GM18909 (cell line): ENCODE results near the gene SPTB.

ENCODE experiments used
- ATAC-seq: cut with Tn5 transposase; IDR thresholded peaks from one replicate; pipeline ENCODE4 v1.9.1; 2021; ENCODE audit warnings: mild to moderate bottlenecking; ENCODE audit not compliant: unreplicated experiment, poor library complexity

The SPTB gene

DNA sequence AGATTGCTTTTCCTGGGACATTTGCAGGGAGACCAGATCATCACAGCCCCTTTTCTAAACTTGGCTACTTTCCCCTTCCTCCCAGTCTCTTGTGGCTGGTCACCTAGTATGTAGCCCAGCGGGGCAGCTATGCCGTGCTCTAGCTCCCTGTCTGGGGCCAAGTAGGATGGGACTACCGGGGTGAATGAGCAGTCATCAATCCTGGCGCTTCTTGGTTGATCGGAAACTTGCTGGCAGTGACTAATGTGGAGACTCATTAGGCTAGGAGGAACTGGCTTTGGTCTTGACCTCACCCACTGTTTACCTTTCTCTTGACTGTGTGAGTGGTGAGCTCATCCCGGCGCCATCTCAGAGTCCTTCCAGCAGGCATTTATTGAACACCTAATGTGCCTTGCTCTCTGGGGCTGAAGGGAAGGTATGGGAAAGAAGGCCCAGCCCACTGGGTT lies 159.6 kb downstream of the SPTB start:
- ATAC-seq = no peak

DNA sequence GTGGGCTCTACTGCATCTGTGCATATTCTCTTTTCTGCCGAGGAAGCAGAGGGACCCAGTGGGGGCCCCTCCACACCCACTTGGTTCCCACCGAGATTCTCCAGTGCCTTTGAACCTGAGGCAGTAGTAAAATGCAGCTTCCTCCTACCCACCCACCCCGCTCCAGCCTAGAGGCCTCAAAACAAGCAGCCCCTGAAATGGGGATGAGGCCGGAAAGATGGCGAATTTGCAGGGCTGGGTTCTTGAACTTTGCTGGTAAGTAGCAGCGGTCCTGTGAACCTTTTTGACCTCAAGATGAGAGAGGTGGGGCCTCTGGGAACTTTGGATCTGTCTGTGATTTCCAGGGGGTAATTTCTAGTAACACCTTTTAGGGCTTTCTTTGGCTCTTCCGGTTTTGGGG lies 160.1 kb downstream of the SPTB start:
- no peak for ATAC-seq

DNA sequence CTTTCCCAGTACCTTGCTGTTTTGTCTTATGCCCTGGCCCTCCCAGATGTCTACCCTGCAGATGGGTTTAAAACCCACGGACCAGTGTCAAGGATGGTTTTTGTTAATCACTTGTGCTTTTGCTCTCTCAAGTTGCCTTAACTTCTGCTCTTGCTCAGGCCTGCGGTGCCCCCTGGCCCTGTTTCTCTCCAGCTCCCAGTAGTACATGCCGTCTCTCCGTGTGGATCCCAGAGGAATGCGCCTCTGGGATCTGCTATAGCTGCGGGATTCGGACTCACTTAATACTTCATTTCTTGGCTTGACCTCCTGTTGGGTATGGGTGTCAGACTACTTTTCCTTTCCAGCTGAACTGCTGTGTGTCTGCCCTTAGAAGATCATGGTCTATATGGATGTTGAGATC lies 160.9 kb downstream of the SPTB start:
- ATAC-seq = no peak

DNA sequence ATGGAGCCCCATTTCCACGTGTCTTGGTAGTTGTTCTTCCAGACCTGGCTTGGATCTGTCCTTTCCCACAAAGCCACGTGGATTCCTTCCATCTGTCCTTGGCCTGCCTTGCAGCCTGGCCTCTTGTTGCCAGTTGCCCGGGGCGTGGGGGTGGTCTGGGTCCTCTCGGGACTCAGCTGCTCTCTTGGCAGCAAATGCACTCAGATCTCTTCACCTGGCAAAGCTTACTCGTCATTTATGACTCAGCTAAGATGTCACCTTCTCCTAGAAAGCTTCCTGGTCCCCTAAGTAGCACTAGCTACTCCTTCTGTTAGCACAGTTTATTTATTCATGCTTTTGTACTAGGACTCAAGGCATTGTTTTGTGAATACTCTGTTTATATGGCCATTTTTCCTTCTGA lies 161.8 kb downstream of the SPTB start:
- ATAC-seq = no peak

DNA sequence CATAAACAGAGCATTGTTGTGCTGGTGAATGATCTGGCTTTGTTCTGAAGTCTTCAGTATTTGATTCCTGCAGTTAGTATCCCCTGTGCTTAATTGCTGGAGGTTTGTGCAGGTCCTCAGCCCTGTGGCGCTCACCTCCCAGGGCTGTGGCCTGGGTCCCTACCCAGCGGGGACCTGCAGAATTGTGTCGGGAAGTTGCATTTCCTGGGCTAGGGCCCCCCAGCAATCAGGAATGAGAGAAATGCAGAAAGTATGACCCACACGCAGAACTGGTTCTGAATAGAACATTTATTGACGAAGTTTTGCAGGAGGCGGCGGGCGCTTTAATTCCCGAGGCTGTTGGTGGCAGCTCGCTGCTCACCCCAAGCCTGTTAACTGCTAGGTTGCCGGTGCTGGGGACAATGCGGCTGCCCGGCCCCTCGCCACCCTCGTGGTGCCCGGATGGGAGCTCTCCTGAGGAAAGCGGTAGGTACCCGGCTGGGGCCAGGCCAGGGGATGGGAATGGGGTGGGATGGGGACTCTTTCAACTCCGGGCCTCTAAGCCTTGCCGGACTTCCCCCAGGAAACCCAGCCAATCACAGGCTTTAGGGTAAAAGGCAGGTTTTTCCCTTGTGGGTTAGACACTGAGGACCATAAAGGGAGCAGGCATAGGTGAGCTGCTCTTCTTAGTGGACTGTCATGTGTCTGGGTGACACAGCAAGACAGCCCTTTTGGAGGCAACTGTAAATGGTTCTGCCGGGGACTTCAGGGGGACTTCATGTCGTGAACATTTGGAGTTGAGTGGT lies 163.9 kb downstream of the SPTB start:
- no peak for ATAC-seq

DNA sequence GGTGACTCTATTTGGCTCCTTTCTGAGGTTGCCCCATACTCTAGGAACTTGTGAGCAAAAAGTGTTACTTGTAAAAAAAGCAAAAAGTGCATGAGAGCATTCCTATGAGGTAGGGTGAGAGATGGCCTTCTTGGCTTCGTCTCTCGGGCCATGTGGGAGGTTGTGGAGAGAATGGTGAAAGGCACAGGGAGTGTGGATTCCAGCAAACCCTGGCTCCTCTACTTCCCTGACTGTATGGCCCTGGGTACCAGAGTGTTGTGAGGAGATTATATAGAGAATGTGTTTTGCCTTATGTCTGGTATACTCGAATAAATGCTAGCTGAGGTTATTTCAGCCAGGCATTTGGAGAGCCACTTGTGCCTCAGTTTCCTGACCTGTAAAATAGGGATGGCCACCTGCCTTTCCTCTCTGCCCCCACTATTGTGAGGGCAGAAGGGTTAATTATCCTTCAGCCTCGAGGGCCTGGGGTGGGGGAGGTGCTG lies 164.5 kb downstream of the SPTB start:
- ATAC-seq = no peak

DNA sequence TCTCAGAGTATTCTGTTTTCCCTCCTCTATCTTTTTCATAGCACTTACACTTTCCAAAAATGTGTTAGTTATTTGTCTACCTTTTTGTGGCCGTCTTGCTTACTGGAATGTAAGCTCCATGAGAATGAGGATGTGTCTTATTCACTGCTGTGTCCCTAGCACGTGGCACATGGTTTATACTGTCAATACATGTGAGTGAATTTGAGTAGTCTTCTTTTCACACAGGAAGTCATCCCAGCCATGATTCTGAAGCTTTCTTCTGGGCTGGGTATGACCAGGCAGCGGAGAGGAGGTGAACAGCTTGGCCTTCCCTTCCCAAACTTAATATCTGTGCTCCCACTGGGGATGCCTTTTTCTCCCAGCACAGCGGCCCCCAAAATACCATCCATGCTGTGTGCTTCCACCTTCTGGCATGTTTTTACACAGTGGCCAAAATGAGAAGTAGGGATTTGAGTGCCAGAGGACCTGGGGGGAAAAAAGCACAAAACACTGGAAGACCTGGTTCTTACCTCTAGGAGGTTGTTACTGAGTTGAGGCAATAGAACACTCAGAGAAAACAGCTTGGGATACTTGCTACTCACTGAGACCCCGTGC lies 165.2 kb downstream of the SPTB start:
- ATAC-seq = no peak

DNA sequence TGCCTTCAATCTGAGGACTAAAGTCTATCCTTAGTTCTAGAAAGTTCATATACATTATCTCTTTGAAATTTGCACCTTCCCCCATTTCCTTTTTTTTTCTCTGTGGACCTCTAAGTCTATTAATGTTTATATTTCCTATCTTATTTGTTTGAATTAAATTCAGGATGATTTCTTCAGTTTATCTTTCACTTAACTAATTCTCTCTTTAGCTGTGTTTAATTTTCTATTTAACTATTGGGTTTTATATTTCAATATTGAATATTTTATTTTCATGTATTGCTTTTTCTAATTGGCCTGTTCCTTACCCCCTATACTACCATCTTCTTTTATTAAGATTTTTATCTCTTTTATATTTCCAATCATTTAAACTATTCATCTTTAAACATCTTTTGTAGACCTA lies 166.0 kb downstream of the SPTB start:
- no peak for ATAC-seq

DNA sequence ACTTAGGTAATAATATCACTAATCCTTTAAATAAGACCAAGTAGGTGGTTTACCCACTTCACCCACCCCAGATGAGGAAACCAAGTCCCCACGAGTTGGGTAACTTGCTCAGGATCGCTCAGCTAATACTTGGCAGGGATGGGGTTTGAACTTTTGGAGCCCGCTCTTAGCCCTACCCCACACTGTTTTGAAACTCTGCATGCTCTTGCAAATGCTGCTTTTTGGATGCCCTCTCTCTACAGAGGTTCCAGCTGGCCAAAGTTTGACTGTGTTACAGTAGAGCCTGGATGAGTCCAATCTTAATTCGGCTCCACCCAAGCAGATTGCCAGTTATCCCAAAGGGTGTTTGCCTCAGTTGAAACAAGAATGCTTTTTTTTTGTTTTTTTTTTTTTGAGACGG lies 168.7 kb downstream of the SPTB start:
- ATAC-seq = no peak

DNA sequence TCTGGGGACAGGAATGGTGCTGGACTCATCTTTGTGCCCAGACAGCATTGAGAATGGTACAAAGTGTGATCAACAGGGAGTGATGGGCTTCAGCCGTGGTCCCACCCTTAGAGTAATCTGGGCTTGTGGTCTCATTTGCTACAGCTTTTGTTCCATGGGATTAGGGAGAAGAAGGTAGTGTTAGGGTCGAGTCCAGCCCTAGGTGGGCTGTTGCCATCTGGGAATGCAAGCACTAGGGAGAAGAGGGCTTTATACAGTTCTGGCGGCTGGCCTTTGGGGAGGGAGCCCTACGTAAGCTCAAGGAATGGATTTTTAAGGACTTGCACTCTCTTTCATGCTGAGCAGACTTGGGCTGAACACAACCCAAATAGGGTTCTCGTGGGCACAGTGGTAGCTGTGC lies 170.6 kb downstream of the SPTB start:
- no peak for ATAC-seq

DNA sequence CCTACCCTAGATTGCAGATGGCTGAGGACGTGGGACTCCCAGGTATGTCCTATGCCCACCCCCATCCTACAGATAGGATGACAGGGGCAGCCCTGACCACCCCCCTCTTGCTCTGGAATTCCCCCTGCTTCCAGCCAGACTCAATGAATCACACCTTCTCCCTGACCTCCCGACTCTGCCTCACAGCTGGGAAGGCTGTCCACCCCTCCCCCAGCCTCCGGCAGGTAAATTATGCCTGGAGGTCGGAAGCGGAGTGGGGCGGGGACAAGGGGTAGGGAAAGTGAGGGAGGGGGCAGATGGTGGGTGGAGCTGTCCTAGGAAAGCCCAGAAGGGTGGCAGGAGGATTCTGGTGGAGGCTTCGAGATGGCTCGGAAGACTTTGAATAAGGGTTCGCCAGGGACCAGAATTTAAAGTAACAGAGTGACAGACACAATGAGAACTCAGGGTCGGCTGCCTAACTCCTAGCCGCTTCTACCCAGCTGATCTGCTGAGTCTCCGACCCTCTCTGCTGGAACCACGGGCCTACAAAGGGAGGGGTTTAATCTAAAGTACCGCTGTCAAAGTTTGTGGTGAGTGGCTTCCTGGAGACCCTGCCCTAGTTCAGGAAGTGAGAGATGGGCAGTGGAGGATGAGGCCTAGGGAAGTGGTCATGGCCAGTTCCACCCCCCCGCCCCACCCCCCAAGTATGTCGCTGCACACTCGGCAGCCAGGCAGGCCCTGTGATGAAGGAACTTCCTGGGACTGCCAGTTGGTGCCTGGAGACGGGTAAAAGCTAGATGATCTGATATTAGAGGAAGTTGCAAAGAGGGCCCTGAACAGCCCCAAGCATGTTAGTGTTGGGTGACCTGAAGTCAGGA lies 171.3 kb downstream of the SPTB start:
- ATAC-seq = no peak

DNA sequence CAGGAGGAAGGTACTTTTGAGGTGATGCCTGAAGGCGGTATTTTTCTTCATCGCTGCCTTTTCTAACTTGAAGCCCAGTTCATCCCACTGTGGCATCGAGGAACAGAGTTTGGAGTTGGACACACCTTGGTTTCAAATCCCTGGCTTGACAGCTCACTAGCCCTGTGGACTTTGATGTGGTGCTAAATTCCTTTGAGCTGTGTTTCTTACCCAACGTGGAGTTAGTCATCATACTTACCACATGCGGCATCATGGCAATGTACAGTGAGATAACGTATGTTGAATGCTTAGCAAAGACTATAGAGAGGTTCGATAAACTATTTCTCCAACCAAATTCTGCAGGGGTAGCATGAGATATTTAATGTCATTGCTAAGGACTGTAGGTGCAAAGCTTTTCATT lies 172.0 kb downstream of the SPTB start:
- ATAC-seq = no peak

DNA sequence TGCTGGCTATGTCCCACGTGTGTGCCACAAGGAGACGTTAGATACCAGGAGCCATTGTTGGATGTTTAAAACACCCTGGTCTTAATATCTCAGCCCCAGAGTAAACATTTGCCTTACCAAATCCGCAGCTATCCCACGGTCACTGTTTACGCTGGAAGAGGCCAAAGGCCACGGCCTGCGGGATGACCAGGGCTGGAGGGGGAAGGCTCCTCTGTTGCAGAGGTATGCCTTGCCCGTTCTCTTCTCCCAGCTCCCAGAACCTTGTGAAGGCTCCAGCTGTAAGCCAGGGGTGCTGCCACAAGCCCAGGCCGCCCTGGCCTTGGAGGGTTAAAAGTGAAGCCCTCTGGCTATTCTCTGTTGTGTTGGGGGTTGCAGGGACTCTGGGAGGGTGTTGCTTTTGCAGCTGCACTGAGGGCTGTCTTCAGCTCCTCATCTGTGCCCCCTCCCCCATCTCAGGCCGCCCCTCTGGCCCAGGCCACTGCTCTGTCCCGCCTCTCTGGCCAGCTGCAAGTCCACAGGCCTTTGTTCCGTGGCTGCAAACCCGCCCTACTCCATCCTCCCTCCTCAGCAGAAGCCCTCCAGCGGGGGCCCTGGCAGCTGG lies 173.0 kb downstream of the SPTB start:
- no peak for ATAC-seq

DNA sequence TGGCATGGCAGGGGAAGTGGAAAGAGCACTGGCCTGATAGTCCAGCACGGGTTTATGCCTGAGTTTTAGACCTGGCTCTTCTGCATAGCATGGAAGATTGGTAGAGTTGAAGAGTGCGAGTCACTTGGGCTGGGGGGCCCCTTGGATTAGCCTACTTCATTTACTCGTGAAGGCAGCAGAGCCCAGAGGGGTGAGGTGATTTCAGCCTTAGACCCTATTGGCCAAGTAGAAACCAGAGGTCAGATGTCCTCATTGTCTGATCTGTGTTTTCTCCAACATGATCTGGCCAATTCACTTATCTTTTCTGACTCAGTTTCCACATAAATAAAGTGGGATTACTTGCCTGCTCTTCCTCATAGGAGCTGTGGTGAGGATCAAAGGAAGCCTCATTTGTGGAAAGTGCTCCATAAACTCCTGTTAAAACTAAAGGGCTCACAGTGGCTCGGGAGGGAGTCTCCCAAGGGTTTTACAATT lies 173.6 kb downstream of the SPTB start:
- ATAC-seq = no peak

DNA sequence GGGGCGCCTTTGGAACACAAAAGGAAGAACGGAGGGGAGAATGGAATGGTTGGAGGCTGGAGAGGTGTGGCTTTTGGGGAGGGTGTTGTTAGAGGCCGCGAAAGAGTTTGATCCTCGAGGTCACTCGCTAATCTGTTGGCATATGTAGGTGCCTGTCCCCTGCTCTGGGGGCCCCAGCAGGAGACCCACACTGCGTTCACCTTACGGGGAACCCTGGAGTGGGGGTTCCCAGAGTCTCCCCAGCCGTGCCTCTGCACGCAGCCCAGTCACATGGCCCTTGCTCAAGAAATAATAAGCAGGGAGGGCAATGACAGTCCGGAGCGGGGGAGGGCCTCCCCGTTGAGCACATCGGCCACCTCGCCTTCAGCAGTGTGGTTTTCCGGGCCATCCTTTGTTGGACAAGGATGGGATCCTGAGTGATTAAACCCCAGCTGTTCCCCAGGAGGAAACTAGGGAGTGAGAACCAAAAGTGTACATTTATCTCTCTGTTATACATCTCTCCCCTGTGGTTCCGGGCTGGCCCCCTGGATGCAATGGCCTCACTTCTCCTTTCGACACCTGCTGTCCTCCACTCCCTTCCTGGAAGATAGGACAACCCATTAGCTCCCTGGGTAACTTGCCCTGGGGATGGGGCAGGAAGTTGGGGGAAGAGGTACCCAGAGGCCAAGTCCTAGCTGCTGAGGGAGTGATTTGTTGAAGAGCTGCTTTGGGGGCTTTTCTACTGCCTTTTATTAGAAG lies 174.2 kb downstream of the SPTB start:
- no peak for ATAC-seq

DNA sequence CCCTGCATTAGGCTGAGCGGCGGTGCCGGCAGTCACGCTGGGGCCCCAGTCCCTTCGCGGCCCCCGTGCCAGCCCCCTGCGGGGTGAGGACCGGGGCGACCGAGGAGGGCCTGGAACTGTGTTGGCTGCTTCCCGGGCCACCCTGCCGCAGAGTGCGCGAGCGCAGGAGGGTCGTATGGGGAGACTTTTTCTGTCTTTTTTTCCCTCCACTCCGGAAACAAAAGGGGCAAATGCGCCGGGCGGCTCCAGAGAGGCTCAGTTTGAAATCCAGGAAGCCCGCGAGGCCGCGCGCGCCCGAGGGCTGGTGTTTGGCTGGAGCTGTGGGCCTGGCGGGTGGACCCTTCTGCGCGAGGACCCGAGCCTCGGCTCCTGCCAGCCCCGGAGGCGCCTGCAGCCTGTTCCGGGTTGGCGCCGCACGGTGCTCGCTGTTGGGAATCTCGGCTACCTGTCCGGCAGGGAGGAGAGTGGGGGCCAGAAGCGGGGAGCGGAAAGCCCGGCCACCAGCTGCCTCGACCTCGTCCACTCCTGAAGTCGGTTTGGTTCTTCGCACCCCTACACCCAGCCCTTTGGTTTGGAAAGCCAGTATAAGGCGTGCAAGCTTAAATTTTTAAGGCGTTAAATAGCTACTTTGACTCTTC lies 174.8 kb downstream of the SPTB start:
- ATAC-seq = peak; percentile 20

DNA sequence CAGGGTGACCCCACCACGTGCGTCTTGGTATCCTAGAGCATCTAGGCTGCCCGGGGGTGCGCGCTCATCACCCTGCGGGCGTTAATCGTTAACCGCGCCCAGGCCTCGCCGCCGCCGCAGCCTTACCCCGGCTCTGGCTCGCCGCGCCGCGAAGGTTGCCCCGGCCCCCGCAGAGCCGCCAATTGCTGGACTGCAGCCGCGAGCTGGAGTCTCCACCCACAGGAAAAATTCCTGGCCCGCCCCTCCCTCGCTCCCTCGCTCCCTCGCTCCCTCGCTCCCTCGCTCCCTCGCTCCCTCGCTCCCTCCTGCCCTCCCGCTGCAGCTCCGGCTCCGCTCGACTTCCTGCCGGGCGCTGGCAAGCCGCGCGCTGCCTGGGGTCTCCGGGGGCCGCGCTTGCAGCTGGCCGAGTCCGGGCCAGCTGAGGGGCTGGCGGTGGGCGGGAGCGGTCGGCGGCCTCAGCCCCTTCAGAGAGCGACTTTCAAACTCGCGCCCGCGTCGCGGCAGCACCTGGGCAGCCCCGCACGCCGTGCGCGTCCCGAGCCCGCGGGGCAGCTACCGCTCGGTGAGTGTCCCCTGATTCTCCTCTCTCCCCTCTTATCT lies 175.5 kb downstream of the SPTB start, which contains the start of gene PLEKHG3:
Gene PLEKHG3, plus strand, starts transcription at position 282 of the 600 bp plus-strand sequence. CDS start 23,208 bp downstream, outside the sequence.
- peak; percentile 39 for ATAC-seq

DNA sequence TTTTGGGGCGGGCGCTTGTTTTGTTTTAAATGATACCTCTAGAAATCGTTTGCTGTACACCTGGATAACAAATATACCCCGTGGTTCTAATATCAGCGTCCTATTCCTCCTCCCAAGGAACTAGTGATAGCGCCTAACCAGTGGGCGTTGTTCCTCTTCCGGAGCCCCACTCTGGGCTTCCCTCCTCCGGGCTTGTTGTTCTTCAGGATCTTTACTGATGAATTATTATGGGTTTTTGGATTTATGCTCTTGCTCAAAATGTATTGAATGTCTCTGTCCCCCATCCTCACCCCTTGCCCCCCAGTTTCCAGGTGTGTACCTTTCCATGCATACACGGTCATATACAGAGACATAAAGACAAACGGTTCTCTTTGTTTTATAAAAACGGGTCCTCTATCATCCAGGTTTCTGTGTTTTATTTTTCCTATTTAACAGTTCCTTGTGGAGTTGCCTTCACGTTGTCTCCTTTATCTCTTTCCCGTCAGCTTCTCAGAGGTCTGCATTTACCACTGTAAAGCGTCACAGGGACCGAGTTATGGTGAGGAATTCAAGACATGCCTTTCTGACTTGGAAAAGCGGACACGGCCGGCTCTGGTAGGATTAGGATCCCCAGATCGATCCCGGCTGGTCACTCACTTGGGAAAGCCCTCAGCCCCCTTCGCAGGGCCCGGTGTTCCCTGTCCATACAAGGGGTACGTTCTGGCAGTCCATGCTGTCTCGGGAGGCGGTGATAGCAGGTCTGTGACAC lies 176.1 kb downstream of the SPTB start:
- no peak for ATAC-seq
